Measurements from ENCODE around the gene PAN3.

DNA sequence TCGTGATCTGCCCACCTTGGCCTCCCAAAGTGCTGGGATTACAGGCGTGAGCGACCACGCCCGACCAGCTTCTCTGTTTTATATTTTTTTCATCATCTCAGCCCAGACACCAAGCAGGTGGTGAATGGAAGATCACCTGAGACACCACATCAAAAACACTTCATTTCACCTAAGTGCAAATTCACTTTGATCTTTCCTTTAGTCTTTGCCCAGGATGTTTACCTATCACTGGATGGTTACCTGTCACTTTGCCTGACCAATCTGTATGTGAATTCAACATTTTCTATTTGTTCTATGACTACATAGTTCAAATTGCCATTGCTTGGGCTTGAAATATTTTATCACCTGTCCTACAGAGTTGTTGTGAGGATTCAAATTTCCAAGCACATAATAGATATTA, 65.7 kb downstream of the PAN3 start:
- TF ChIP-seq, protein P1, sequence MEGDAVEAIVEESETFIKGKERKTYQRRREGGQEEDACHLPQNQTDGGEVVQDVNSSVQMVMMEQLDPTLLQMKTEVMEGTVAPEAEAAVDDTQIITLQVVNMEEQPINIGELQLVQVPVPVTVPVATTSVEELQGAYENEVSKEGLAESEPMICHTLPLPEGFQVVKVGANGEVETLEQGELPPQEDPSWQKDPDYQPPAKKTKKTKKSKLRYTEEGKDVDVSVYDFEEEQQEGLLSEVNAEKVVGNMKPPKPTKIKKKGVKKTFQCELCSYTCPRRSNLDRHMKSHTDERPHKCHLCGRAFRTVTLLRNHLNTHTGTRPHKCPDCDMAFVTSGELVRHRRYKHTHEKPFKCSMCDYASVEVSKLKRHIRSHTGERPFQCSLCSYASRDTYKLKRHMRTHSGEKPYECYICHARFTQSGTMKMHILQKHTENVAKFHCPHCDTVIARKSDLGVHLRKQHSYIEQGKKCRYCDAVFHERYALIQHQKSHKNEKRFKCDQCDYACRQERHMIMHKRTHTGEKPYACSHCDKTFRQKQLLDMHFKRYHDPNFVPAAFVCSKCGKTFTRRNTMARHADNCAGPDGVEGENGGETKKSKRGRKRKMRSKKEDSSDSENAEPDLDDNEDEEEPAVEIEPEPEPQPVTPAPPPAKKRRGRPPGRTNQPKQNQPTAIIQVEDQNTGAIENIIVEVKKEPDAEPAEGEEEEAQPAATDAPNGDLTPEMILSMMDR (IDR thresholded peaks at IDR 0.05): no peak
- TF ChIP-seq POLR2AphosphoS5 (IDR thresholded peaks at IDR 0.05) (no peak), EP300 (IDR thresholded peaks at IDR 0.05) (no peak), POLR2A (IDR thresholded peaks at IDR 0.05; ENCODE audit: low read depth) (no peak)

Data from esophagus muscularis mucosa (tissue), 4 donors.